Mammary epithelial cell (primary cell): ENCODE measurements around the gene SS18.

Source experiments
- CTCF ChIP-seq, 2 donors: IDR thresholded peaks in 1 of 2; conservative IDR thresholded peaks in 1 of 2; 2 replicates each; pipeline ENCODE4 v1.5.1; 2011 to 2012; ENCODE audit warnings: inconsistent platforms in 2 of 2, low read length in 2 of 2, mild to moderate bottlenecking in 2 of 2, control low read depth in 1 of 2, low read depth in 1 of 2; ENCODE audit not compliant: insufficient read depth in 1 of 2; ENCODE audit errors: extremely low read depth in 1 of 2
- EZH2 ChIP-seq: IDR thresholded peaks from 2 replicates; pipeline ENCODE4 v1.6.1; 2012; ENCODE audit warnings: low read length, inconsistent platforms, borderline replicate concordance

GRCh38 chr18:26073758-26074157 is 16.7 kb downstream of the SS18 start:
- TF ChIP-seq CTCF (conservative IDR thresholded peaks at IDR 0.05 in 1 of 2, IDR thresholded peaks at IDR 0.05 in 1 of 2; ENCODE audit: extremely low read depth in 1 of 2, insufficient read depth in 1 of 2, low read depth in 1 of 2, low read length in 2 of 2) (no peak), EZH2 (no peak)
